OCI-LY3 (cell line): Measurements from ENCODE around the gene SYDE1.

Experiments used
- CTCF ChIP-seq: fragments of 200-600, 300-600 bp; sonication (generic); IDR thresholded peaks from 2 replicates; pipeline ENCODE4 v1.5.1; 2014; ENCODE audit warnings: antibody characterized with exemption, low read length, low read depth
- EZH2phosphoT487 ChIP-seq: fragments of 200-600 bp; shearing (Covaris generic); IDR thresholded peaks from 2 replicates; pipeline ENCODE4 v1.6.1; 2018; ENCODE audit warnings: antibody characterized with exemption, mixed run types, low read depth

GRCh38 chr19:15159251-15159650 is 52.0 kb downstream of the SYDE1 start:
- TF ChIP-seq CTCF (no peak), EZH2phosphoT487 (no peak)
